ENCODE data around the gene SLC9A9. TPM values are rescaled to one million over a fixed set of nuclear protein-coding genes. Genes with fewer than 3 reads are reported as not detected.

SLC9A9 gene
- total RNA-seq, 1 donor from 2014 or later: 14.6 TPM

DNA sequence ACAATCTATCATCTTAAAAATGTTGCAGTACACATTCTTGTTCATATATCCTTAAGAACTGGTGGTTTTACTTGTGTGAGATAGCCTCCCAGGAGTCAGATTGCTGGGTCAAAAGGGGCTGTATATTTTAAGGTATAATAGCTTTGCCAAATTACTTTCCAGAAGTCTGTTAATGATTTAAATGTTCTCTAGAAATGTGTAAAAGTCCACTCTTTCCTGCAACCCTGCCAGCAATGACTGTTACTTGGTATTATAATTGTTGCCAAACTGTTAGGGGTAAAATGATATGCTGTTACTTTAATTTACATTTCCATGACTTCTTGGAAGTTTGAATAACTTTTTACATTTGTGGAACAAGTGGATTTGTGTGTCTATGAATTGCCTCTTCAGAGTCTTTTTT lies 170.8 kb downstream of the SLC9A9 start:
- no peak for ATAC-seq

DNA sequence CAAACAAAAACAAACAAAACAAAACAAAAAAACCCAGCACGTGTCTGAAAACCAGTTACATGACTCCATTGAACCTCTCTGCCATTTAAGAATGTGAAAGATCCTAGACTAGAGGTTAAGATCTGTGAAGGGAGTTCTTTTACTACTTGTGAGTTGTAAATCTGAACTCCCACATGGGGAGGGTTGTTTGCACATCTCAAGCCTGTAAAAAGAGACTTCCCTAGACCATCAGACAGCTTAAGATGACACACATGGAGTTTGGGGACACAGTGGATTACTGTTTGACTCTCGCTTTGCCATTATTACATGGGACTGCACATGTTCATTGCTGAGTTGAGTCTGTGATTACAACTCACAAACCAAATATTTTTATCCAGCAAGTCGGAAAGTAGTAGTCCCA lies 171.5 kb downstream of the SLC9A9 start:
- ATAC-seq: no peak

DNA sequence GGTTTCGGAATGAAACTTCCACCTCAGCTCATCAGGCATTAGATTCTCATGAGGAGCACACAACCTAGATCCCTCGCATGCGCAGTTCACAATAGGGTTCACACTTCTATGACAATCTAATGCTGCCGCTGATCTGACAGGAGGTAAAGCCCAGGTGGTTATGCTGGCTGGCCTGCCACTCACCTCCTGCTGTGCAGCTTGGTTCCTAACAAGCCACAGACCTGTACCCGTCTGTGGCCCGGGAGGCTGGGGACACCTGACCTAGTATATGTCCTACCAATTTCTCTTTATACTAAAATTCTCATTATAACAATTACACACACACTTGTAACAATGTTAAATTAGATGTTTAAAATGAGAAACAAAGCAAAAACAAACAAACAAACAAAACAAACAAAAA lies 172.2 kb downstream of the SLC9A9 start:
- no peak for ATAC-seq

DNA sequence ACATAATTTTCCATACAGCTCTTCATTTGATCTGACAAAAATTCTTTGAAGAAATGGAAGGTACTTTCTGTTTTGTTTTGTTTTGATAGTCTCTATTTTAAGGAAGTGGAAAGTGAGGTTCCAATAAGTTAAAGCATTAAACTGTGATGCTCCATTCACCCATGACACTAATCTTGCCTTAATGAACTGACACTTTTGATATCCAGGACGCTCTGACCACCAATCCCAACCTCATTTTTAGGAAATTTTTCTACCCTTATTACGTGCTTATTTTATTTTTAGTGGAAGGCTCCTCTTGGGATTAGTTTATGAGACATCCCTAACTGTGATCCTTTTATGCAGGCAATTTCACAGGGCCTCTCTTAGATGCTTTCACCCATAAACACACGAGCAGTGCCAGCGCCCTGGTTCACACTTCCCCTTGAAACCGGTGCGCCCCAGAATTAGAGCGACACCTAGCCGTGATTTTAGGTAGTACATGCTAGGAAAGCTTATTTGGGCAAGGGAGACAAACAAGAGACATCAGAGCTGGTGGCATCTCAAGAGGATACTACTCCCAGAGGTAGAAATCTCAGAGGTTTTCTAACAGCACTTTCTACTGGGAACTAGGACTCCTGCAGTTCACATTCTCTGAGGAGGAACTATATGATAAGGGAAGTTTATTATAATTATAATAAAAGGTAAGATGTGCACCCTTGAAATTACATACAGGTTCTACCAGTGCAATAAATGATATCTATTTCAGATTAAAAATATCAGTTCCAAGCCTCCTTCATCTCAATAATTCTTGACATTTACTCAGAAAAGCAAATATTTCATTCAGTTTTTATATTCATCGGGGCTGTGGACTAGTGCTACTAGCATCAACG lies 173.9 kb downstream of the SLC9A9 start:
- peak; percentile 90 for ATAC-seq

DNA sequence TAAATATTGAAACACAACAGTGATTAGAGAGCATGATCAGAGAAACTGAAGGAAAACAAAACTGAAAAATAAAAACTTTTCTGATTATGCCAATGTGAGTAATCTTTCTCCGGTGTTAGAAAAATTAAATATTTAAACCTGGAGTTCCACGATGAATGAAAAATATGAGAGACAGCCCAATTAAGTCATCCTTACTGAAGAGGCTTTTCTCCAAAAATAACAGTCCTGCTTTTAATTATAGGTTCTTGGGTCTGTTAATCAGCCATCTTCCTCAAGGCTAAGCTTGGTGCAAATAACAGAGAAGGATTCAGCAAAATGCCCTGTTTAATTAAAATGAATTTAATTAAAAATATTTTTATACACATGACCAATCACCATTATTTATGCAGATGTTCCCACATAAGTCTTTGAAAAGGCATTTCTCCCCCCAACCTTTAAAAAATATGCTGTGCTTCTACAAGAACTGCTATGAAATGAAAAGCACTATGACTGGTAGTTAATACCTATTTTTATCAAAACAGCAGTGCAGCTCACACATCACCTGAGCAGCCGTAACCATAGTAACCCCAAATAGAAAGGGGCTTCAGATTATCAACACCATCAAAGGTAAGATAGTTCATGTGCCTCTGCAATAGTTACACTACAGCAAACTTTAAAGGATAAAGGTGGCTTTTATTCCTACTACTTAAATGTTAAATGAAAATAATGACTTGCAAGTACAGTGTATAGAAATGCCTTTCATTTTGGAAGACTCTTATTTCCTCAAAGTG lies 175.7 kb downstream of the SLC9A9 start:
- ATAC-seq: no peak

DNA sequence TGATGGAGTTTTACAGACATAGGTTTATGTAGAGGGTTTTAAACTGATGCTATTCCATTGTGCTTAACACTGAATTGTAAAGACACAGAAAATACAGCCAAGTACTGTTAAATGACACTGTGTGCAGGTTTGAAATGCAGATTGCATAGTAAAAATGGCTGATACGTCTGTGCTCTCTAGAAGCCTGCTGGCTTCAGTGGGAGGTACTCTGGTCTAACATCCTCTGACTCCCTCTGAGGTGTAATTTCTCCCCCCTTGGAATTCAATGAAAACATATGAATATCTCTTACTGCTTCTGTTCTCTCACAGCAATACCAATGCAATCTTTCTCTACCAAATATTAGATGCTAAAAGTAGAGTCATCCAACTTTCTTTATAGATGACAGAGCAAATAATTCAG lies 176.6 kb downstream of the SLC9A9 start:
- no peak for ATAC-seq

DNA sequence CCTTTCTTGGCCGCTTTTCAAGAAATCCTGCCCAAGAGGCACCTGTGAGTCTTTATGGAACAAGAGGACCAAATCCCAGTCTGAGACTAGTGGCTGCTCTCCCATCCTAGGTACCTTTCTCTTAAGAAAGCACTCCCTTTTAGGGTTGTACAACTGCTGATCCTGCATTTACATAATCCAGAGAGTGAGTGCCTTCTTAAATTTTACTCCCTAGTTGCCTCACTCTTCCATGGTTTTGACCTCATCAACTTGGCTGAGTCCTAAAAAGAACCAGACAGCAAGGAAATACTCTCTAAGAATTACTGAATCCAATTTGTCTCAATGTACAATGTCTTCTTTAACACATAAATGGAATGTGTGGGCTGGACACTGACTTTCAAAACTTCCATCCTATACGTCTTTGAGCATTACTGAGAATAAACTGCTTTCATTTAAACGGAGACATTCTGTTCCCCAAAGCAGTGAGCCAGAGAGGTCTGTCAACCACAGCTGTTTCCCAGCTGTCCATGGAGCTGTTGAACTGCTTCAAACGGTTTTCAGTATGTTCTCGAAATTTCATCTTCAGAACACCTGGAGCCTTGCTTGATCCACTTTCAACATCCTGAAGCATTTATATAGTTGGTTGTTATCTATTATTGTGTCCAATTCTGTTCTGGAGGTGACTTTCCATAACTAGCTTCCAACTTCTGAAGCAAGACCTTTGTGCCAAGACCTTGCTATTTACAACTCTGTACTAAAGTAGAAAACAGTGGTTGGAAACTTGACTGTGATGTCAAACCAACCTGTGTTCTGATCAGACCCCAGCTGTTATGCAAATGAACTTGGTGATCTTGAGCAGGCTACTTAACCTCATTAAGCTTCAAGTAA lies 179.1 kb downstream of the SLC9A9 start:
- no peak for ATAC-seq

DNA sequence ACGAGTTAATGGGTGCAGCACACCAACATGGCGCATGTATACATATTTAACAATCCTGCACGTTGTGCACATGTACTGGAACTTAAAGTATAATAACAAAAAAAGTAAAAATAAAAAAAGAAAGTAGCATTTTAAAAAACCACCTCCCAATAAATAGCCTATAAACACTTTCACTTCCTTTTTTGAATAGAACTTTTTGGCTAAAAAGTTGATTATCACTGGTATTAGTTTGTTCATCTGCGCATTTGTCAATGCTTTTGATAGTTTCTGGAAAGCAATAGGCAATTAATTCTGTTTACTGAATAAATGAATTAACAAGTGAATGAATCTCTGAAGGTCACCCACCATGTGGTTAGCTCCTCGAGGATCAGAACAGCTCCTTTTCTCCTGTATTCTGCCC lies 179.9 kb downstream of the SLC9A9 start:
- ATAC-seq: no peak

DNA sequence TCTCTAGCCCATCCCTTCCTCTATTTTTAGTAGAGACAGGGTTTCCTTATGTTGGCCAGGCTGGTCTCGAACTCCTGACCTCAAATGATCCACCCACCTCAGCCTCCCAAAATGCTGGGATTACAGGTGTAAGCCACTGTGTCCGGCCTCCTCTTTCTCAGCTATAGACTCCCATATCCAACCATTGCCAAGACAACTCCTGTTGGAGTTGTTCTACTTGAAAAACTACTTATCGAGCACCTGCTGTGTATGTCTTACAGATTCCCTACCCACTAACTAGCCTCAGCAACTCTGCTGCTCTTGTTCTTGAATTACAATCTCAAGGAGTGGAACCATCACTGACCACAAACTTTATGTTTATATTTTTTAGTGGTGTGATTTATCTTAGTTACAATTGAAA lies 186.6 kb downstream of the SLC9A9 start:
- ATAC-seq: peak; percentile 59

DNA sequence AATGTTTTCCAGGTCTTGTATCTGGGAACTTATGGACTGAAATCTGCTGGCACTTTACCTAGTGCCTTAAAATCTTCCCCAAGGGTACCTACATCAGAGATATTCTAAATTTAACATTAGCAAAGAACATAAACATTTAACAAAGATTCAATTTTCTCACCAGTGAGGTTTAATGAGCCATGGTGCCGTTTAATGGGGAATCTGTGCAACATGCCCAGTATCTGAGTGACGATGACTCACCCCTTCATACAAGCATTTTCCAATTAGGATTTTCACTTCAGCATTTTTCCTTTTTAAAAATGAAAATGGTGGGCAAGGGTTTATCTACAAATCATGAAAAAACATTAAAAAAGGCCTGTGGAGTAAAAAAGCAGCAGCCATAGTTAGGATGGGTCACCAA lies 189.4 kb downstream of the SLC9A9 start:
- no peak for ATAC-seq

DNA sequence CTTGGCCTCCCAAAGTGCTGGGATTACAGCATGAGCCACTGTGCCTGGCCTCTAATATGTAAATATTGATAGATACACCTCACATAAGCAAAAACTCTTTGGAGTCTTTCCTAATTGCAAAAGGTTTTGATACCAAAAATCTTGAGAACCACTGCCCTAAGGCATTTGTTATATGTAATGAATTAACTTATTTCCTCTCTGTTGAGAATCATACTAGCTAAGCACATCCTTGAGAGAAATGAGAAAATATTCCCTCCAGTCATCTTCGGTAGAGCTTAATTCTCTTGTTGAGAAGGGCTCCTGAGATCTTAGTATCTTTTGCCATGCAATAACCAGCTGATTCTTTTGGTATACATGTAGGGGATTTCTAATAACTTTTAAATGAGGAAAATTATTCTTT lies 190.2 kb downstream of the SLC9A9 start:
- ATAC-seq: no peak

DNA sequence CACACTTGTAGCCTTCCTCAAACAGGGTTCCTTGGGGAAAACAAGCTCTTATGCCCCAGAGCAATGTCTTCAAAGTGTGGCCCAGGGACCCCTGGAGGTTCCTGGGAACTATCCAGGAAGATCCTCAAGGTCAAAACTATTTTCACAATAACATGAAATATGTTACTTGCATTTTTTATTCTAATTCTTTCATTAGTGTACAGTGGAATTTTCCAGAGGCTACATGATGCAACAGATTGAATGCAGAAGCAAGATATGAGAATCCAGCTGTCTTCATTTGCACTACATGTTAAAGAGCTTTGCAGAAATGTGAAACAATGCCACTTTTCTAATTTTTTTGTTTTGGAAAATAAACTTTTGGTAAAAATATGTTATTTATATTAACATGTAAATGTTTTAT lies 190.9 kb downstream of the SLC9A9 start:
- no peak for ATAC-seq

DNA sequence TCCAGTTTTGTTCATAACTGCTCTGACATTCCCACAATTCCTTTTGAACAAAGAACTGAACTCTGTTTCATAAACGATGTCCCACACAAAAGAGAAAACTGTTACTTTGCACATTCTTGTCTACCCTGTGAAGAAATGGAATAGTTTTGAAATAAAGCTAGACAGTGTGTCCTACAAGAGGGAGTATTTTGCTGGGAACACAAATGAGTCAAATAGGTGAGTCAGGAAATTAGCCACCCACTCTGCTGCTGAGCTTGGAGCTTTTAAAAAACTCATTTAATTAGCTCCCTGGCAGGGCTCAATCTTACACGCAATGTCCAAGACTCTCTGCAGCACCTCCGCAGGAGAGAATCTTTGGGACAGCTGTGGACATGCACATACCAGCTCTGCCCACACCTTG lies 193.4 kb downstream of the SLC9A9 start:
- peak; percentile 75 for ATAC-seq

DNA sequence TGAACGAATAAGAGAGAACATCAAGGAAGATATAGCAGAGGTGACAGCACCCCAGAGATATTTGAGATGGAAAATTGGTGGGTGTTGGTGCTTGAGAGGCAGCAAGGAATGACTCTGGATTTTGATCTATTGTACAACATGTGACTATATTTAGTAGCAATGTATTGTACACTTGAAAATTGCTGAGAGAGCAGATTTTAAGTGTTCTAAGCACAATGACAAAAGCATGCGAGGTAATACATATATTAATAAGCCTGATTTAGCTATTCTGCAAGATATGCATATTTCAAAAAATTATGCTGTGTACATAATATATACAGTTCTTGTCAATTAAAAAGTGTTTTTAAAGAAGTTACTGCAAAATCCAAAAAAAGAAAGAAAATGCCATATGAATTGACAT lies 194.3 kb downstream of the SLC9A9 start:
- ATAC-seq: no peak

DNA sequence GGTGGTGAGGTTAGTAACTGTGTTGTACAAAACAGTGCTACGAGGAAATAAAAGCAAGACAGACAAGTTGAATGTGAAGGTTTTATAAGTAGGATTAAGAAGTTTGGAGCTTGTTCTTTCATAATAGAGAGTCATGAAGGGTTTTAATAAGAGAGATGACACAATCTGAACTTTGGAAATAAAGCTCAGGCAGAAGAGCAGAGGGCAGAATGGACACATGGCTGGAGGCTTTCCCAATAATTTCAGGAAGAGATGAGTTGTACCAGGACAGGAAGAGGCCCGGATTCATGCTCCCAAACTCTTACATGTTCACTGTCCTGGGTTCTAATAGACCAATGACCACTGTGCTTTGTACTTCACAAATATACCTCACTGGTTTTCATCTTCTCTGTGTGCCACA lies 194.8 kb downstream of the SLC9A9 start:
- ATAC-seq: peak; percentile 26

DNA sequence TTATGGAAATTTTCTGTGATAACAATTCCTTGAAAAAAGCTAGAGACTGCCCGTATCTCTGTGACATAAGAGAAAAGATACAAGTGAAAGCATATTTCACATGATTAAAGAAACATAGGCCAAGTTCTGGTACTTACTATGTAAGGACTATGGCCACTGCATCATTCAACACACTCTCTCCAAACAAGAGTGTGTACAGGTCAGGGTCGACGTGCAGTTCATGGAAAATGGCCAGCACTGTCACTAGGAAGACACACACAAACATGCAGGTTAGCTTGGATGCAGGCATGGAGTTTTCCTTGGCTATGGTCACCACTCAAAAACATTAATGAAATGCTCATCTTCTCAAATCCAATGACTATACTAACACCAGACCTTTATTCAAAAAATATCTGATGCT lies 196.2 kb downstream of the SLC9A9 start:
- no peak for ATAC-seq

DNA sequence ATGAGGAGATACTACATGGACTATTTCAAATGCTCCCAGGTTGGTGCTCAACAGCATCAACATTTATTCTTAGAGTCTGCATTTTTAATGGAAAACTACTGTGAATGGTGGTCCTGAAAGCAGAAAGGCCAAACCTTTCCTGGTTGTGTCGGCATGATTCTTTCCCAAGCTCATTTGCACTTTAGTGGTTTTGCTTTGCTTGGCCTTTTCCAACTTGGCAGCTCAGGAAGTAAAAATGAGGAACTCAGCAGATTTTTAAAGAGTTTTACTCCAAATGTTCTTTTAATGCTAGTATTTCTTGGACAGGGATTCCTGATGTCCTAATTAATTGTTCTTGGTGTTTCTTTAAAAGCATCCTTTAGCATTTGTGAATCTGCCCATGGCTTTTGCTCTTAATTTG lies 197.4 kb downstream of the SLC9A9 start:
- ATAC-seq: no peak

DNA sequence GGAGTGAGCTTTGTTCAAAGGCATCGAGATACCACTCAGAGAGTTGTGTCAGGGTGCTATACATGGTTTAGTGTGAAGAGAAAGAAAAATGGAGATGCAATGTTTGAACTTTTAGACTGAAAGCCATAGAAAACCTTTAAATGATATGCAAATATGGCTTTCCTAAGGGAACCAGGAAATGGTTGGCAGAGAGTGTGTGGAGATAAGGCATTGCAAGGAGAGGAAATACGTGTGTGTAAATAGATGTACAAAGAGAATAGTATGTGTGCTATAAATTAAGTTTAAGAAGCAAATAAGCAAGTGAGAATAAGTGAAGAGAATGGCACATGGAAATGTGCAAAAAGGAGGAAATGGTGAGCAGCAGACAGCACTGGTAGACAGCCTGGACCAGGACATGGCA lies 198.1 kb downstream of the SLC9A9 start:
- ATAC-seq: no peak

DNA sequence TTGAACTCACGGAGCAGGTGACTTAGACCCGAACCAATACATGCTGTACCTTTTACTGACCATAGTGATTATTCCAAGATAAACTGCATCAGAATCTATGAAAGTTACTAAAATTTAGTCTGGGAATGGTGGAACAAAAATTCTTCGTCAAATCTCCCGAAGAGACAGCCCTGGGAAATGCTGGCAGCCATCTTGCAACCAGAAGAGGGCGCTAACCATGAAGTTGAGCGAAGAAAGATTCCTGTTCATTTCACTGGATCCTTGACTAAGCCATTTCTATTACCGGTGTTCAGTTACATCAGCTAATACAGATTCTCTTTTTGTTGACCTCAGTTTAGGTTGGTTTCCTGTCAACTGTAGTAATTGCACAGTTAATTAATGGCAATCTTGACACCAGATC lies 199.6 kb downstream of the SLC9A9 start:
- ATAC-seq: no peak

DNA sequence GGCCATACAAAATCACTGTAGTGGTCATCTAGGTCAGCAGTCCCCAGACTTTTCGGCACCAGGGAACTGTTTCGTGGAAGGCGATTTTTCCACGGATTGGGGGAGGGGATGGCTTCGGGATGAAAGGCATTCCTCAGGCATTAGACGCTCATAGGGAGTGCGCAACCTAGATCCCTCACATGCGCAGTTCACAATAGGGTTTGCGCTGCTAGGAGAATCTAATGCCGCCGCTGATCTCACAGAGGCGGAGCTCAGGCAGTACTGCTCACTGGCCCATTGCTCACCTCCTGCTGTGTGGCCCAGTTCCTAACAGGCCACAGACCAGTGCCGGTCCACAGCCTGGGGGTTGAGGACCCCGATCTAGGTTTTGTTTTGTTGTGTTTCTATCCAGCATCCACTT lies 200.1 kb downstream of the SLC9A9 start:
- no peak for ATAC-seq

DNA sequence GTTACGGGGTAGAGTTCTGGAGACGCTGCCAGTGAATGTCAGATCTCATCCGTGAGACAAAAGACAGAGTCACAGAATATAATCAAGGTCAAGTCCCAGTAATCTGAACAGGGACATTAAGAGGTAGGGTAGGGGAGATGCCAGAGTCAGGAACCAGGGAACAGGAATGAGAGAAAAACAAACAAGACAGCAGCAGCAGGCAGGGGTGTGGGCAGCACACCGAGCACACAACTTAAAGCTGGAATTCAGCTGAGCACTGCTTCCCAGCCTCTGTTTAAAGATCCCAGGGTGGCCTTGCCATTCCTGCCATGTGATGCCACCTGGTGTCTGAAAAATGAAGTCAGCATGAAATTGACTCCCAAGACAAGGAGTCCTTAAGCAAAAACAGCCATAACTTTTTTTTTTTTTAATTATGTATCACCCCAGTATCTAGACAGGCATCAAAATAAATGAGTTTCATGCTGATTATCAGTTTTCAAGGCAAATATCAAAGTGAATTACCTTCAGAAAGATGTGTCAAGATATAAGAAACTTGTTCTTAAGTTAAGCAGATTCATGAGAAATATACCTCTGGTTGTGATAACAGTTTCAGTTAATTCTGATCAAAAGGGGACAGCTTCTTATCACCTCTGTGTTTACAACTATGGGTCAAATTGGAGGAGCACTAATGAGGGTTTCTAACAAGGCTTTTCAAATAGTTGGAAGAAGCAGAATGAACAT lies 203.7 kb downstream of the SLC9A9 start:
- peak; percentile 70 for ATAC-seq

DNA sequence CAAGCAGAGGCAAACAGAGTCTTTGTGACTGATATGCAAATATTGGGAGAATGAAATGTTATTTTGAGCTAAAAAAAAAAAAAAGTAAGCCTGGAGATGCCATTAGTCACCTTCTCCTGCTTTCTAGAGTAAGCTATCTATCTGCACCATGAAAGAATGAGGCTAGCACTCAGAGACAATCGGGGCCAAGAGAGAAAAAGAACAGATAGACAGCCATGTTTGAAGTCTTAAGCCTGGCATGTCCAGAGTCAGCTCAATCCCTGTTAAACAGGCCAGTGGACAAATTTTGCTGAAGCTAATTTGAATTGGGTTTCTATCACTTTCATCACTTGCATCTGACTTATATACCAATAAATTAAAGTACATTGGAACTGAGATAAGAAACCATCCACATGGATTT lies 204.4 kb downstream of the SLC9A9 start:
- no peak for ATAC-seq
